Measurements from ENCODE around the gene MSRB3. TPM values are rescaled to one million over a fixed set of nuclear protein-coding genes. Genes with fewer than 3 reads are reported as not detected.

Gene MSRB3
- total and polyA plus RNA-seq, 2 of the 8 experiments (the other 6 are each of a cell fraction or from before 2014, with no cell fraction given): 0.32 to 1.2 TPM

GRCh38 chr12:65511912-65512311 is 233.4 kb downstream of the MSRB3 start:
- Histone ChIP-seq H3K4me3 (ENCODE audit: extremely low read depth in 1 of 4, insufficient read depth in 2 of 4, low read depth in 3 of 4, low read length in 4 of 4) (no peak overlapping the region), H3K79me1 (ENCODE audit: low read depth, low read length) (no peaks in the 10 kb centered on the region), H4K91ac (replicated peaks; ENCODE audit: insufficient read length, low read length) (no peak overlapping the region), H2BK120ac (replicated peaks; ENCODE audit: low read depth, low read length) (no peak overlapping the region), H3K14ac (ENCODE audit: insufficient read length) (no peak overlapping the region), H3K4ac (replicated peaks; ENCODE audit: insufficient read length, low read depth, low read length) (no peak overlapping the region), H2BK5ac (ENCODE audit: low read depth, low read length) (no peak overlapping the region), H4K8ac (ENCODE audit: extremely low read depth, insufficient read depth, low read length) (no peak overlapping the region), H2BK20ac (ENCODE audit: low read length) (no peak overlapping the region), H3K4me1 (replicated peaks in 1 of 4; ENCODE audit: control insufficient read depth in 3 of 4, insufficient read depth in 4 of 4, low read length in 3 of 4) (peaks cover 2 to 9% (median 7%) of the 10 kb centered on the region in 4 experiments; a peak in 6 of 7 replicates), H3K27me3 (replicated peaks in 1 of 4; ENCODE audit: control insufficient read depth in 3 of 4, extremely low read depth in 1 of 4, insufficient read depth in 3 of 4, low read length in 3 of 4) (peaks cover 0 to 5% (median 0%) of the 10 kb centered on the region in 4 experiments; a peak in 2 of 7 replicates), H3K79me2 (ENCODE audit: control insufficient read depth in 1 of 2, insufficient read depth in 2 of 2, low read length in 2 of 2) (no peaks in the 10 kb centered on the region), H2AK5ac (ENCODE audit: low read depth, low read length) (peak overlapping the region; percentile 10; the same call in 1 of the 2 replicates), H4K5ac (ENCODE audit: insufficient read length, low read depth, low read length) (no peak overlapping the region), H3K36me3 (ENCODE audit: control insufficient read depth in 2 of 4, insufficient read depth in 4 of 4, low read length in 3 of 4) (no peaks in the 10 kb centered on the region), H3K18ac (ENCODE audit: extremely low read depth, low read length) (no peak overlapping the region), H3K9me3 (ENCODE audit: insufficient read depth in 2 of 2, low read depth in 1 of 2, low read length in 1 of 2) (no peaks in the 10 kb centered on the region), H3K23me2 (ENCODE audit: low read depth, low read length) (no peaks in the 10 kb centered on the region), H2BK12ac (ENCODE audit: low read depth, low read length) (peak overlapping the region; percentile 71; the same call in 1 of the 2 replicates), H3K9ac (replicated peaks in 1 of 4; ENCODE audit: extremely low read depth in 1 of 4, low read depth in 3 of 4, low read length in 3 of 4) (no peak overlapping the region; a peak in 1 of 7 replicates), H3K56ac (replicated peaks; ENCODE audit: insufficient read length, low read depth, low read length) (no peak overlapping the region), H3K4me2 (ENCODE audit: insufficient read depth in 1 of 2, low read depth in 2 of 2, low read length in 2 of 2) (no peak overlapping the region), H3K23ac (ENCODE audit: insufficient read length) (no peak overlapping the region), H2AFZ (ENCODE audit: low read length) (no peak overlapping the region), H2BK15ac (ENCODE audit: low read length) (no peak overlapping the region; the same call in 1 of the 2 replicates), H4K20me1 (replicated peaks in 1 of 2; ENCODE audit: control insufficient read depth in 1 of 2, insufficient read depth in 2 of 2, low read length in 2 of 2) (no peaks in the 10 kb centered on the region), H3K27ac (ENCODE audit: low read depth, low read length) (no peak overlapping the region)
- ChIA-PET CTCF (ENCODE audit: partially characterized antibody) (interaction anchor here (0.7 to 1.0 kb wide), 2 partner anchors 8 to 63 kb away, joined by 3 read pairs; no protein-coding TSS in a partner anchor), POLR2A (ENCODE audit: partially characterized antibody) (interaction anchor here (0.6 kb wide), 1 partner anchor 15 kb away, joined by 3 read pairs; no protein-coding TSS in a partner anchor)
- 96% methylated on average over 3 of the region's 3 CpGs; no CpG with 5 or more reads in 1 of the 2 experiments for WGBS, 2 experiments (ENCODE audit: extremely low coverage in 1 of 2, insufficient coverage in 1 of 2, insufficient read length in 1 of 2, insufficient replicate concordance in 2 of 2, low coverage in 1 of 2, low lambda C conversion rate in 2 of 2, missing lambda C conversion rate in 1 of 2)
- FAIRE-seq (no peak), DNase-seq (ENCODE audit: low read depth in 1 of 2, low spot score in 2 of 2) (no peak)
- TF ChIP-seq SUZ12 (IDR thresholded peaks at IDR 0.05; ENCODE audit: low read length): no peak
- no peak for TF ChIP-seq TAF1 (IDR thresholded peaks at IDR 0.05; ENCODE audit: low read depth, low read length)
- TF ChIP-seq CBX8 (IDR thresholded peaks at IDR 0.05; ENCODE audit: borderline replicate concordance, low read depth, low read length): no peak
- no peak for TF ChIP-seq ATF3 (IDR thresholded peaks at IDR 0.05; ENCODE audit: insufficient read depth, low read depth, low read length)
- no peak for TF ChIP-seq TBP (IDR thresholded peaks at IDR 0.05; ENCODE audit: low read depth, low read length)
